Smooth muscle cell (in vitro differentiated cells): ENCODE results near the gene OVCA2. TPM values are rescaled to one million over a fixed set of nuclear protein-coding genes. Genes with fewer than 3 reads are reported as not detected.

Source experiments
- DNase-seq: peaks from one replicate; lab custom pipeline; 2025; ENCODE audit not compliant: unreplicated experiment; lab: John Stamatoyannopoulos, UW
- H2AFZ ChIP-seq: fragments of 200-600 bp; sonication (generic); 2 replicates; pipeline ENCODE4 v1.6.0; 2016; ENCODE audit warnings: antibody characterized with exemption, low read depth, mild to moderate bottlenecking
- H3F3A ChIP-seq: fragments of 200-600 bp; sonication (generic); 2 replicates; pipeline ENCODE4 v1.6.0; 2017; ENCODE audit warnings: antibody characterized with exemption, low read depth
- H3K27ac ChIP-seq: fragments of 200-600 bp; sonication (generic); 2 replicates; pipeline ENCODE4 v1.5.1; 2016; ENCODE audit warnings: low read depth, mild to moderate bottlenecking
- H3K27me3 ChIP-seq: fragments of 200-600 bp; sonication (generic); 2 replicates; pipeline ENCODE4 v1.6.1; 2016; ENCODE audit warnings: low read depth, mild to moderate bottlenecking
- H3K36me3 ChIP-seq: fragments of 200-600 bp; sonication (generic); 2 replicates; pipeline ENCODE4 v1.5.1; 2016; ENCODE audit warnings: low read depth
- H3K4me1 ChIP-seq: fragments of 200-600 bp; sonication (generic); 2 replicates; pipeline ENCODE4 v1.5.1; 2016; ENCODE audit warnings: low read depth
- H3K4me2 ChIP-seq: fragments of 200-600 bp; sonication (generic); 2 replicates; pipeline ENCODE4 v1.6.0; 2016; ENCODE audit warnings: mild to moderate bottlenecking
- H3K4me3 ChIP-seq: fragments of 200-600 bp; sonication (generic); 2 replicates; pipeline ENCODE4 v1.5.1; 2016; ENCODE audit warnings: mild to moderate bottlenecking
- H3K79me2 ChIP-seq: fragments of 200-600 bp; sonication (generic); 2 replicates; pipeline ENCODE4 v1.6.0; 2016; ENCODE audit warnings: low read depth, mild to moderate bottlenecking
- H3K9ac ChIP-seq: fragments of 200-600 bp; sonication (generic); 2 replicates; pipeline ENCODE4 v1.6.0; 2016; ENCODE audit warnings: low read depth
- H3K9me3 ChIP-seq: fragments of 200-600 bp; sonication (generic); replicated peaks from 2 replicates; pipeline ENCODE4 v1.5.1; 2016; ENCODE audit warnings: low read depth
- H4K20me1 ChIP-seq: fragments of 200-600 bp; sonication (generic); 2 replicates; pipeline ENCODE4 v1.6.0; 2016; ENCODE audit warnings: low read depth
- CTCF ChIP-seq: fragments of 200-600 bp; sonication (generic); IDR thresholded peaks from 2 replicates; pipeline ENCODE4 v1.5.1; 2017; ENCODE audit warnings: borderline replicate concordance, mild to moderate bottlenecking, antibody characterized with exemption; ENCODE audit not compliant: insufficient read depth, poor library complexity, severe bottlenecking
- WGBS: methylation state at CpG from one replicate; pipeline ENCODE4 v1.1.7; 2016; ENCODE audit warnings: low lambda C conversion rate; 5-methylcytosine and 5-hydroxymethylcytosine counted together
- polyA plus RNA-seq: library from polyadenylated mRNA; unstranded; fragments of >200 nt; fragmentation: Nextera tagmentation; extraction: Ambion mirVana; gene quantifications from 2 replicates; pipeline ENCODE4 v1.2.1, GENCODE V29; 2016
- total RNA-seq: library from RNA; depleted of rRNA; stranded (reverse); fragments of >200 nt; gene quantifications from 2 replicates; pipeline ENCODE4 v1.2.3, GENCODE V29; 2014

The OVCA2 gene
- total and polyA plus RNA-seq, 2 experiments from 2014 or later: 46.7 to 47.6 TPM

- Histone ChIP-seq H2AFZ (no peak overlapping the region), H4K20me1 (no peaks in the 10 kb centered on the region), H3K9me3 (no peaks in the 10 kb centered on the region), H3K27ac (no peak overlapping the region), H3K27me3 (no peaks in the 10 kb centered on the region), H3K4me2 (no peak overlapping the region), H3K4me3 (no peak overlapping the region), H3K36me3 (no peaks in the 10 kb centered on the region), H3F3A (peaks cover 3% of the 10 kb centered on the region), H3K9ac (no peak overlapping the region), H3K79me2 (peaks cover 14% of the 10 kb centered on the region), H3K4me1 (peaks cover 3% of the 10 kb centered on the region)
- DNase-seq: no peak
- WGBS: 97% methylated on average over 27 of the region's 29 CpGs
- TF ChIP-seq CTCF: no peak
Measured at GRCh38 chr17:2035541-2036488, 6.0 kb upstream of the OVCA2 start.

- Histone ChIP-seq H3K36me3 (no peaks in the 10 kb centered on the region), H3F3A (peaks cover 3% of the 10 kb centered on the region), H3K9ac (no peak overlapping the region), H4K20me1 (no peaks in the 10 kb centered on the region), H3K27ac (no peak overlapping the region), H3K79me2 (peaks cover 2% of the 10 kb centered on the region), H3K4me1 (no peaks in the 10 kb centered on the region), H3K4me2 (no peak overlapping the region), H3K27me3 (no peaks in the 10 kb centered on the region), H3K4me3 (no peak overlapping the region), H2AFZ (no peak overlapping the region), H3K9me3 (no peaks in the 10 kb centered on the region)
- DNase-seq: no peak
- no peak for TF ChIP-seq CTCF
- WGBS: 96% methylated on average over 10 of the region's 10 CpGs
Measured at GRCh38 chr17:2037155-2037554, 4.7 kb upstream of the OVCA2 start.

GRCh38 chr17:2040219-2040827 lies 1.5 kb upstream of the OVCA2 start:
- H3K27ac ChIP-seq: no peak overlapping the region
- H3K4me2 ChIP-seq: no peak overlapping the region
- H3K27me3 ChIP-seq: no peaks in the 10 kb centered on the region
- peaks cover 7% of the 10 kb centered on the region for H3K4me1 ChIP-seq
- no peaks in the 10 kb centered on the region for H3K9me3 ChIP-seq
- no peak overlapping the region for H3K9ac ChIP-seq
- TF ChIP-seq CTCF: no peak
- no peak overlapping the region for H2AFZ ChIP-seq
- peaks cover 12% of the 10 kb centered on the region for H3F3A ChIP-seq
- H3K4me3 ChIP-seq: no peak overlapping the region
- DNase-seq: no peak
- 93% methylated on average over 7 of the region's 7 CpGs for WGBS
- H4K20me1 ChIP-seq: no peaks in the 10 kb centered on the region
- peaks cover 20% of the 10 kb centered on the region for H3K79me2 ChIP-seq
- no peaks in the 10 kb centered on the region for H3K36me3 ChIP-seq
